ENCODE results near the gene CDKL1. TPM values are rescaled to one million over a fixed set of nuclear protein-coding genes. Genes with fewer than 3 reads are reported as not detected.

The CDKL1 gene
- total and polyA plus RNA-seq, 2 donors (not counting 3 experiments of a cell fraction or from before 2014, with no cell fraction given), result 2.6 to 9.7 TPM

- Histone ChIP-seq H4K20me1 (replicated peaks; ENCODE audit: control insufficient read depth, extremely low read depth, insufficient read depth, low read length) (no peaks in the 10 kb centered on the region), H2AFZ (ENCODE audit: low read depth, low read length) (no peak overlapping the region), H3K9me3 (replicated peaks; ENCODE audit: control insufficient read depth, insufficient read depth, low read length) (no peaks in the 10 kb centered on the region), H3K79me2 (ENCODE audit: control insufficient read depth, insufficient read depth, low read length) (no peaks in the 10 kb centered on the region), H3K36me3 (ENCODE audit: control insufficient read depth in 2 of 2, extremely low read depth in 1 of 2, insufficient read depth in 2 of 2, low read length in 2 of 2) (peaks cover 2% of the 10 kb centered on the region in 2 experiments), H3K9ac (replicated peaks; ENCODE audit: extremely low read depth, insufficient read depth, low read length) (no peak overlapping the region), H3K27ac (ENCODE audit: insufficient read depth, low read depth, low read length) (no peak overlapping the region), H3K4me2 (ENCODE audit: insufficient read depth, low read length) (no peak overlapping the region), H3K27me3 (ENCODE audit: control insufficient read depth in 2 of 2, insufficient read depth in 2 of 2, low read length in 2 of 2) (no peaks in the 10 kb centered on the region), H3K4me3 (replicated peaks in 1 of 3; ENCODE audit: insufficient read depth in 1 of 3, low read depth in 1 of 3, low read length in 3 of 3) (no peak overlapping the region), H3K4me1 (ENCODE audit: control insufficient read depth, extremely low read depth, insufficient read depth, low read length) (peaks cover 24% of the 10 kb centered on the region), H3K9me1 (replicated peaks; ENCODE audit: control insufficient read depth, extremely low read depth, insufficient read depth, low read length) (no peaks in the 10 kb centered on the region)
- CTCF ChIA-PET, result interaction anchor here (0.9 to 2.3 kb wide), 5 partner anchors 11 to 199 kb away, joined by 3 to 17 read pairs (median 3); partner anchors contain the start of gene MAP4K5
- FAIRE-seq, result peak; percentile 62
- POLR2A ChIA-PET, result no interaction called here
- dilution Hi-C loops (cut with MboI; ENCODE audit: extremely low pct_ligation_motif_present, low sequenced_read_pairs), result no loop called here
- BruUV-seq (replicated peaks), result no TSS peak
- peak; percentile 34 for DNase-seq (ENCODE audit: low read depth, low spot score)
- TF ChIP-seq POLR2A (IDR thresholded peaks at IDR 0.05; ENCODE audit: low read depth, low read length), result no peak
- TF ChIP-seq, protein P1, sequence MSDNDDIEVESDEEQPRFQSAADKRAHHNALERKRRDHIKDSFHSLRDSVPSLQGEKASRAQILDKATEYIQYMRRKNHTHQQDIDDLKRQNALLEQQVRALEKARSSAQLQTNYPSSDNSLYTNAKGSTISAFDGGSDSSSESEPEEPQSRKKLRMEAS (IDR thresholded peaks at IDR 0.05; ENCODE audit: insufficient read depth, insufficient read length), result no peak
- TF ChIP-seq JUN (IDR thresholded peaks at IDR 0.05; ENCODE audit: borderline replicate concordance, insufficient read depth, insufficient read length, low read depth), result no peak
- TF ChIP-seq FOS (IDR thresholded peaks at IDR 0.05; ENCODE audit: borderline replicate concordance, insufficient read depth, low read length), result no peak
- TF ChIP-seq POLR2AphosphoS5 (IDR thresholded peaks at IDR 0.05; ENCODE audit: insufficient read depth, low read depth, low read length), result peak; percentile 25
- TF ChIP-seq, protein P2, sequence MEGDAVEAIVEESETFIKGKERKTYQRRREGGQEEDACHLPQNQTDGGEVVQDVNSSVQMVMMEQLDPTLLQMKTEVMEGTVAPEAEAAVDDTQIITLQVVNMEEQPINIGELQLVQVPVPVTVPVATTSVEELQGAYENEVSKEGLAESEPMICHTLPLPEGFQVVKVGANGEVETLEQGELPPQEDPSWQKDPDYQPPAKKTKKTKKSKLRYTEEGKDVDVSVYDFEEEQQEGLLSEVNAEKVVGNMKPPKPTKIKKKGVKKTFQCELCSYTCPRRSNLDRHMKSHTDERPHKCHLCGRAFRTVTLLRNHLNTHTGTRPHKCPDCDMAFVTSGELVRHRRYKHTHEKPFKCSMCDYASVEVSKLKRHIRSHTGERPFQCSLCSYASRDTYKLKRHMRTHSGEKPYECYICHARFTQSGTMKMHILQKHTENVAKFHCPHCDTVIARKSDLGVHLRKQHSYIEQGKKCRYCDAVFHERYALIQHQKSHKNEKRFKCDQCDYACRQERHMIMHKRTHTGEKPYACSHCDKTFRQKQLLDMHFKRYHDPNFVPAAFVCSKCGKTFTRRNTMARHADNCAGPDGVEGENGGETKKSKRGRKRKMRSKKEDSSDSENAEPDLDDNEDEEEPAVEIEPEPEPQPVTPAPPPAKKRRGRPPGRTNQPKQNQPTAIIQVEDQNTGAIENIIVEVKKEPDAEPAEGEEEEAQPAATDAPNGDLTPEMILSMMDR (IDR thresholded peaks at IDR 0.05; ENCODE audit: extremely low read depth in 1 of 2, insufficient read depth in 1 of 2, low read depth in 1 of 2, low read length in 2 of 2), result no peak
- intact Hi-C loops (cut with micrococcal nuclease), result no loop called here
Measured at GRCh38 chr14:50333014-50333509, 63.6 kb downstream of the CDKL1 start.

Data from endothelial cell of umbilical vein (primary cell).